ENCODE results near the gene SRD5A3. TPM values are rescaled to one million over a fixed set of nuclear protein-coding genes. Genes with fewer than 3 reads are reported as not detected.

The SRD5A3 gene
- total RNA-seq, 1 donor from 2014 or later = 9.7 TPM

GRCh38 chr4:55385201-55385649 is 39.2 kb downstream of the SRD5A3 start:
- TF ChIP-seq, protein P1, sequence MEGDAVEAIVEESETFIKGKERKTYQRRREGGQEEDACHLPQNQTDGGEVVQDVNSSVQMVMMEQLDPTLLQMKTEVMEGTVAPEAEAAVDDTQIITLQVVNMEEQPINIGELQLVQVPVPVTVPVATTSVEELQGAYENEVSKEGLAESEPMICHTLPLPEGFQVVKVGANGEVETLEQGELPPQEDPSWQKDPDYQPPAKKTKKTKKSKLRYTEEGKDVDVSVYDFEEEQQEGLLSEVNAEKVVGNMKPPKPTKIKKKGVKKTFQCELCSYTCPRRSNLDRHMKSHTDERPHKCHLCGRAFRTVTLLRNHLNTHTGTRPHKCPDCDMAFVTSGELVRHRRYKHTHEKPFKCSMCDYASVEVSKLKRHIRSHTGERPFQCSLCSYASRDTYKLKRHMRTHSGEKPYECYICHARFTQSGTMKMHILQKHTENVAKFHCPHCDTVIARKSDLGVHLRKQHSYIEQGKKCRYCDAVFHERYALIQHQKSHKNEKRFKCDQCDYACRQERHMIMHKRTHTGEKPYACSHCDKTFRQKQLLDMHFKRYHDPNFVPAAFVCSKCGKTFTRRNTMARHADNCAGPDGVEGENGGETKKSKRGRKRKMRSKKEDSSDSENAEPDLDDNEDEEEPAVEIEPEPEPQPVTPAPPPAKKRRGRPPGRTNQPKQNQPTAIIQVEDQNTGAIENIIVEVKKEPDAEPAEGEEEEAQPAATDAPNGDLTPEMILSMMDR (conservative IDR thresholded peaks at IDR 0.05; ENCODE audit: low read depth, low read length) = no peak
- DNase-seq (ENCODE audit: low read depth) = no peak
- H3K4me3 ChIP-seq (ENCODE audit: low read depth, low read length) = no peak overlapping the region

- no peak overlapping the region for H3K4me3 ChIP-seq (ENCODE audit: low read depth, low read length)
- DNase-seq (ENCODE audit: low read depth) = no peak
- TF ChIP-seq, protein P1 (conservative IDR thresholded peaks at IDR 0.05; ENCODE audit: low read depth, low read length) = no peak
Observed at GRCh38 chr4:55386073-55386472, 40.0 kb downstream of the SRD5A3 start.

- TF ChIP-seq, protein P1 (conservative IDR thresholded peaks at IDR 0.05; ENCODE audit: low read depth, low read length) = no peak
- no peak overlapping the region for H3K4me3 ChIP-seq (ENCODE audit: low read depth, low read length)
Observed at GRCh38 chr4:55386840-55387239, 40.8 kb downstream of the SRD5A3 start.

GRCh38 chr4:55393461-55394320 is 47.6 kb downstream of the SRD5A3 start:
- DNase-seq (ENCODE audit: low read depth) = no peak
- TF ChIP-seq, protein P1 (conservative IDR thresholded peaks at IDR 0.05; ENCODE audit: low read depth, low read length) = no peak
- H3K4me3 ChIP-seq (ENCODE audit: low read depth, low read length) = no peak overlapping the region

More at GRCh38 chr4:55386840-55387239, 40.8 kb downstream of the SRD5A3 start:
- DNase-seq (ENCODE audit: low read depth) = no peak

DNA sequence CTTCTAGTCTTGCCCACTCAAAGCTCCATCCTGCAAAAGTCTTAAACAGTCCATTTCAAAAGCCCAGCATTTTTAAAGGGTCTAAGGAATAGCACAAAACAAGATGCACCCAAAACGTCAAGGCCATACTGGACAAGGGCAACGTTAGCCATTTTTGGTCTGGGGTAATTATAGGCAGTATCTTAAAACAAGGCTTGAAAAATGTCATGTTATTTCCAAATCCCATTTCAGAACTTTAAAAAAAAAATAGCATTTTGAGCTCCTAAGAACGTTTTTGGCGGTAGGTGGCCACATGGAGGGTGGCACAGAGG is 49.1 kb downstream of the SRD5A3 start:
- TF ChIP-seq, protein P1 (conservative IDR thresholded peaks at IDR 0.05; ENCODE audit: low read depth, low read length) = no peak
- peak overlapping the region; percentile 62 for H3K4me3 ChIP-seq (ENCODE audit: low read depth, low read length)
- no peak for DNase-seq (ENCODE audit: low read depth)

DNA sequence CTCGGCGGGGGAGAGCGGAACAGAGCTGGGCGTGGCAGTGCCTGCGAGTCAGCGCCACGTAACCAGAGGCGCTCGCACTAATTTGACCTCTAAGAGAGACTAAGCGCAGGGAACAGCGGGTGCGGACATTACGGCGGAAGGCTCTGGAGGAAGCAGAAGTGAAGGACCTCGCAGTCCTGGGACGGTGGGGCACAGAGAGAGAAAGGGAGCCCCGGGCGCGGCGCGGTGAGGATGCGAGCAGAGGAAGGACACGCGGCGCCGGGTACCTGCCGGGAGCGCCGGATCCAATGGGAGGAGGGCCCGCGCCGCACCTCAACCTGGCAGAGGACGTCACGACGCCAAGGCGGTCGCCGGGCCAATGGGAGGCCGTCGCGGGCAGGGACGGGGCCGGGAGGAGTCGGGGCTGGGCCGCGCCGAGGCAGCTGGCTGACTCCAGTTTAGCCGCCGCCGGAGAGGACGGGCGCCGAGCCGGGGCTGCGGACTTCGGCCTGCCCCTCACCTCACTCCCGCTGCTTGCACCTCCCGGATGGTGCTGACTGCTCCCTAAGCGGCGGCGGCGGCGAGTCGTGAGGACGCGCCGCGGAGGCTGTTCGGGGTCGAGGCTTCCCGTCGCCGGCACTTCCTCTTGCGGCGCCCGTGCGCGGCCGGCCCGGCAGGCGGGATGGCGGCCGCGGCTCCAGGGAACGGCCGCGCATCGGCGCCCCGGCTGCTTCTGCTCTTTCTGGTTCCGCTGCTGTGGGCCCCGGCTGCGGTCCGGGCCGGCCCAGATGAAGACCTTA is 49.7 kb downstream of the SRD5A3 start, which contains the start of gene TMEM165:
TMEM165 (plus strand) TSS at position 429 of the 779 bp plus-strand sequence; CDS start at position 662, 233 bp downstream.
- H3K4me3 ChIP-seq (ENCODE audit: low read depth, low read length) = peak within 1 kb of the TSS; percentile 62
- no peak for DNase-seq (ENCODE audit: low read depth)
- TF ChIP-seq, protein P1 (conservative IDR thresholded peaks at IDR 0.05; ENCODE audit: low read depth, low read length) = no peak
